Transverse colon (tissue), 3 donors: ENCODE results near the gene CIAO1.

ENCODE experiments used
- EP300 ChIP-seq: sonication (generic); formaldehyde crosslinking; IDR thresholded peaks from one replicate; pipeline ENCODE4 v1.6.1; 2017; ENCODE audit warnings: antibody characterized with exemption, low read depth
- TF ChIP-seq, protein P1 (sequence below), 5 experiments: fragments of 200-600 bp in 3 of 5; fragments of 450-650 bp in 2 of 5; sonication (generic) in 3 of 5; IDR thresholded peaks; 1 replicate in 2 of 5; 2 replicates in 3 of 5; pipeline ENCODE4 v1.5.1; 2016 to 2017; ENCODE audit warnings: antibody characterized with exemption in 5 of 5, inconsistent platforms in 3 of 5, mild to moderate bottlenecking in 2 of 5, moderate library complexity in 1 of 5

- TF ChIP-seq, protein P1, sequence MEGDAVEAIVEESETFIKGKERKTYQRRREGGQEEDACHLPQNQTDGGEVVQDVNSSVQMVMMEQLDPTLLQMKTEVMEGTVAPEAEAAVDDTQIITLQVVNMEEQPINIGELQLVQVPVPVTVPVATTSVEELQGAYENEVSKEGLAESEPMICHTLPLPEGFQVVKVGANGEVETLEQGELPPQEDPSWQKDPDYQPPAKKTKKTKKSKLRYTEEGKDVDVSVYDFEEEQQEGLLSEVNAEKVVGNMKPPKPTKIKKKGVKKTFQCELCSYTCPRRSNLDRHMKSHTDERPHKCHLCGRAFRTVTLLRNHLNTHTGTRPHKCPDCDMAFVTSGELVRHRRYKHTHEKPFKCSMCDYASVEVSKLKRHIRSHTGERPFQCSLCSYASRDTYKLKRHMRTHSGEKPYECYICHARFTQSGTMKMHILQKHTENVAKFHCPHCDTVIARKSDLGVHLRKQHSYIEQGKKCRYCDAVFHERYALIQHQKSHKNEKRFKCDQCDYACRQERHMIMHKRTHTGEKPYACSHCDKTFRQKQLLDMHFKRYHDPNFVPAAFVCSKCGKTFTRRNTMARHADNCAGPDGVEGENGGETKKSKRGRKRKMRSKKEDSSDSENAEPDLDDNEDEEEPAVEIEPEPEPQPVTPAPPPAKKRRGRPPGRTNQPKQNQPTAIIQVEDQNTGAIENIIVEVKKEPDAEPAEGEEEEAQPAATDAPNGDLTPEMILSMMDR (IDR thresholded peaks at IDR 0.05): no peak
- no peak for TF ChIP-seq EP300
These were observed 24.0 kb upstream of the CIAO1 start for GRCh38 chr2:96241900-96242611.
